GM21576 (cell line): ENCODE data around the gene LEP.
"Not testable (repeated sequence)": the region's sequence is repeated elsewhere in the genome, so short reads cannot be mapped to it uniquely, and the experiment has no call there.

Source experiments
- ATAC-seq: cut with Tn5 transposase; IDR thresholded peaks from one replicate; pipeline ENCODE4 v1.9.1; 2021; ENCODE audit warnings: mild to moderate bottlenecking, moderate library complexity; ENCODE audit not compliant: unreplicated experiment

LEP gene

GRCh38 chr7:128270826-128271272, 29.8 kb downstream of the LEP start:
- ATAC-seq: no peak

- no peak for ATAC-seq
These were observed 30.4 kb downstream of the LEP start for GRCh38 chr7:128271471-128271941.

GRCh38 chr7:128271942-128272481, 30.9 kb downstream of the LEP start:
- no peak for ATAC-seq

- ATAC-seq: no peak
These were observed 33.3 kb downstream of the LEP start for GRCh38 chr7:128274246-128274883.

GRCh38 chr7:128274884-128275603, 34.0 kb downstream of the LEP start:
- ATAC-seq: no peak

- ATAC-seq: no peak
These were observed 34.6 kb downstream of the LEP start for GRCh38 chr7:128275681-128276080.

- no peak for ATAC-seq
These were observed 37.3 kb downstream of the LEP start for GRCh38 chr7:128278366-128278765.

GRCh38 chr7:128279124-128279713, 38.1 kb downstream of the LEP start:
- no peak for ATAC-seq

GRCh38 chr7:128280451-128280850, 39.4 kb downstream of the LEP start:
- ATAC-seq: not testable (repeated sequence)

- no peak for ATAC-seq
These were observed 40.7 kb downstream of the LEP start for GRCh38 chr7:128281605-128282380.

GRCh38 chr7:128284102-128284501, 43.0 kb downstream of the LEP start:
- ATAC-seq: no peak

GRCh38 chr7:128287556-128287955, 46.5 kb downstream of the LEP start:
- no peak for ATAC-seq

- ATAC-seq: not testable (repeated sequence)
These were observed 56.9 kb downstream of the LEP start for GRCh38 chr7:128298004-128298403.

GRCh38 chr7:128299109-128299607, 58.1 kb downstream of the LEP start:
- ATAC-seq: no peak

GRCh38 chr7:128302139-128302538, 61.1 kb downstream of the LEP start:
- ATAC-seq: no peak

- no peak for ATAC-seq
These were observed 62.1 kb downstream of the LEP start for GRCh38 chr7:128303133-128303532.

- ATAC-seq: no peak
These were observed 62.6 kb downstream of the LEP start for GRCh38 chr7:128303643-128304042.

- ATAC-seq: no peak
These were observed 63.1 kb downstream of the LEP start for GRCh38 chr7:128304212-128304611.

GRCh38 chr7:128307061-128307460, 66.0 kb downstream of the LEP start:
- ATAC-seq: no peak
